GM06990 (cell line): Measurements from ENCODE around the gene CCT7.

ENCODE experiments used
- DNase-seq: peaks from one replicate; pipeline ENCODE4 v3.0.0-alpha.2; 2011; ENCODE audit not compliant: insufficient read length; ENCODE audit errors: extremely low read depth
- H3K27me3 ChIP-seq: replicated peaks from 2 replicates; pipeline ENCODE4 v1.6.0; 2011; ENCODE audit warnings: low read length; ENCODE audit not compliant: control insufficient read depth, insufficient read depth
- H3K36me3 ChIP-seq: 2 replicates; pipeline ENCODE4 v1.5.1; 2011; ENCODE audit warnings: low read length; ENCODE audit not compliant: control insufficient read depth, insufficient read depth
- H3K4me3 ChIP-seq: replicated peaks from 2 replicates; pipeline ENCODE4 v1.5.1; 2011; ENCODE audit warnings: low read depth, mild to moderate bottlenecking, control low read depth, low read length
- TF ChIP-seq, protein P1 (sequence below): IDR thresholded peaks from 2 replicates; pipeline ENCODE4 v1.5.1; 2011; ENCODE audit warnings: low read length, control low read depth, mild to moderate bottlenecking, inconsistent platforms; ENCODE audit not compliant: insufficient read depth, poor library complexity, severe bottlenecking

The CCT7 gene

DNA sequence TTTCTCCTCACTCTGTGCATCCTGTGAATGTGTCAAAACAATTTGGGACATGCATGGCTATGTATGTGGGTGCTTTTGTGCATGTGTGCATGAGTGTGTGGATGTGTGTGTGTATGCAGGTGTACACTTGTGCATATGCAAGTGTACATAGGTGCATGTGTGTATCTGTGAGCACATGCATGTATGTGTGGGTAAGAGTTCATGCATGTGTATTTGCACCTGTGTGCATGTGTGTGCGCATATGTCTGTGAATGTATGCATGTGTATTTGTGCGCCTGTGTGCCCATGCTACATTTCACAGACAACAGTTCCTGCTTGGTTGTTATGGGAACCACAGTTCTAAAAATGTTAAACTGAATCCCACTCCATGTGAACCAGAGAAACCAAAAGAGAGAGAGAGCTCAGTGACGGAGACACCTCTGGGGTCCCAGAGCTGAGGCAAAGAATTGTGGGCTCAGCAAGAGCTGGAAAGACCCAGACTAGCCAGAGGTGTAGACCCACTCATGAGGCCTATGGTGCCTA, 52.1 kb downstream of the CCT7 start:
- TF ChIP-seq, protein P1, sequence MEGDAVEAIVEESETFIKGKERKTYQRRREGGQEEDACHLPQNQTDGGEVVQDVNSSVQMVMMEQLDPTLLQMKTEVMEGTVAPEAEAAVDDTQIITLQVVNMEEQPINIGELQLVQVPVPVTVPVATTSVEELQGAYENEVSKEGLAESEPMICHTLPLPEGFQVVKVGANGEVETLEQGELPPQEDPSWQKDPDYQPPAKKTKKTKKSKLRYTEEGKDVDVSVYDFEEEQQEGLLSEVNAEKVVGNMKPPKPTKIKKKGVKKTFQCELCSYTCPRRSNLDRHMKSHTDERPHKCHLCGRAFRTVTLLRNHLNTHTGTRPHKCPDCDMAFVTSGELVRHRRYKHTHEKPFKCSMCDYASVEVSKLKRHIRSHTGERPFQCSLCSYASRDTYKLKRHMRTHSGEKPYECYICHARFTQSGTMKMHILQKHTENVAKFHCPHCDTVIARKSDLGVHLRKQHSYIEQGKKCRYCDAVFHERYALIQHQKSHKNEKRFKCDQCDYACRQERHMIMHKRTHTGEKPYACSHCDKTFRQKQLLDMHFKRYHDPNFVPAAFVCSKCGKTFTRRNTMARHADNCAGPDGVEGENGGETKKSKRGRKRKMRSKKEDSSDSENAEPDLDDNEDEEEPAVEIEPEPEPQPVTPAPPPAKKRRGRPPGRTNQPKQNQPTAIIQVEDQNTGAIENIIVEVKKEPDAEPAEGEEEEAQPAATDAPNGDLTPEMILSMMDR, result no peak
- no peak overlapping the region for H3K4me3 ChIP-seq
- DNase-seq, result no peak
- H3K36me3 ChIP-seq, result no peaks in the 10 kb centered on the region; the same call in 1 of the 2 replicates
- H3K27me3 ChIP-seq, result no peaks in the 10 kb centered on the region; the same call in 1 of the 2 replicates

DNA sequence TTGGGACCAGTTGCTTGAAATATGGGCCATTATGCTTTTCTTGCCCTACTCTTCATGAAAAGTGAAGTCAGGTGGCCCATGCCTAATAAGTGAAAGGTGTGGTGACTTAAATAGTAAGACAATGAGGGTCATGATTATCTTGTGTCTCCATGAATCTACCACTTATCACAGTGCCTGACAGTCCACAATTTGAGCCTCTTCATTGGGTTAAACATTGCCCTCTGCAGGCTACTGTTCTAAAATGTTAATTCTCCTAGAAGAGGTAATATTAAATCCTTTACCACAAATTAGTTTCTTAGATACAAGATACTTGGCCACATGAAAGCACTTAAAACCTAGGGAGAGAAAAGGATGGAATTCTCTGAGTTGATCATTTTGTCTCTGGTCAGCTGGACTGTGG, 55.2 kb downstream of the CCT7 start:
- TF ChIP-seq, protein P1, result no peak
- DNase-seq, result no peak
- H3K36me3 ChIP-seq, result no peaks in the 10 kb centered on the region
- no peaks in the 10 kb centered on the region; the same call in none of the 2 replicates for H3K27me3 ChIP-seq
- no peak overlapping the region for H3K4me3 ChIP-seq

- DNase-seq, result peak; percentile 28
- H3K36me3 ChIP-seq, result no peaks in the 10 kb centered on the region
- H3K4me3 ChIP-seq, result no peak overlapping the region
- TF ChIP-seq, protein P1, result peak; percentile 82
- H3K27me3 ChIP-seq, result no peaks in the 10 kb centered on the region; the same call in none of the 2 replicates
Observed at GRCh38 chr2:73290049-73290839, 56.1 kb downstream of the CCT7 start.

GRCh38 chr2:73291093-73291460, 57.0 kb downstream of the CCT7 start:
- no peak overlapping the region for H3K4me3 ChIP-seq

GRCh38 chr2:73291461-73292315, 57.6 kb downstream of the CCT7 start:
- DNase-seq, result no peak
- TF ChIP-seq, protein P1, result no peak
- H3K27me3 ChIP-seq, result no peaks in the 10 kb centered on the region; the same call in none of the 2 replicates
- H3K4me3 ChIP-seq, result 0 out of 2 replicates have a peak overlapping the region, but pooled peaks have one; percentile 5
- no peaks in the 10 kb centered on the region for H3K36me3 ChIP-seq

More at GRCh38 chr2:73291093-73291460, 57.0 kb downstream of the CCT7 start:
- TF ChIP-seq, protein P1, result no peak
- Histone ChIP-seq H3K27me3 (no peaks in the 10 kb centered on the region; the same call in none of the 2 replicates), H3K36me3 (no peaks in the 10 kb centered on the region)
- peak; percentile 68 for DNase-seq
